GM18508 (cell line): ENCODE measurements around the gene SYNPO2.
"Not testable (repeated sequence)": the region's sequence is repeated elsewhere in the genome, so short reads cannot be mapped to it uniquely, and the experiment has no call there.

Experiments used
- ATAC-seq: cut with Tn5 transposase; IDR thresholded peaks from one replicate; pipeline ENCODE4 v1.9.1; 2021; ENCODE audit warnings: moderate number of reproducible peaks; ENCODE audit not compliant: insufficient read depth, unreplicated experiment

SYNPO2 gene

DNA sequence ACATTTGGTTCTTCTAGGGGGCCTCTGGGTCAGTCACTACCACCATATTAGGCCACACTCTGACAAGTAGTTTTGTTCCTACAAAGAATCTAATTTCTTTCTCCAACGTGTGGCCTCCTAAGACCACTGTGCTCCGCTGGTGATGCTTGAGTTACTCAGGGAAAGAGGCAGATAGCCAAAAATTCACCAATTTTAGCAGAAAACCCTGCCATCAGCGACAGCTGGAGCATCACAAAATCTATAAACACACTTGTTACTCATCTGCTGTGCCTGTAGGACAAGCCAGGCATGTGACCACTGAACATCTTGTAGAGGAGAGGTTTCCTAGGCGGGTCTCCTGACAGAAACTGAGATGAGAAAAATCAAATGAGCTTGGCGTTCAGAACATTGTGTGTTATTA lies 105.4 kb downstream of the SYNPO2 start:
- no peak for ATAC-seq

DNA sequence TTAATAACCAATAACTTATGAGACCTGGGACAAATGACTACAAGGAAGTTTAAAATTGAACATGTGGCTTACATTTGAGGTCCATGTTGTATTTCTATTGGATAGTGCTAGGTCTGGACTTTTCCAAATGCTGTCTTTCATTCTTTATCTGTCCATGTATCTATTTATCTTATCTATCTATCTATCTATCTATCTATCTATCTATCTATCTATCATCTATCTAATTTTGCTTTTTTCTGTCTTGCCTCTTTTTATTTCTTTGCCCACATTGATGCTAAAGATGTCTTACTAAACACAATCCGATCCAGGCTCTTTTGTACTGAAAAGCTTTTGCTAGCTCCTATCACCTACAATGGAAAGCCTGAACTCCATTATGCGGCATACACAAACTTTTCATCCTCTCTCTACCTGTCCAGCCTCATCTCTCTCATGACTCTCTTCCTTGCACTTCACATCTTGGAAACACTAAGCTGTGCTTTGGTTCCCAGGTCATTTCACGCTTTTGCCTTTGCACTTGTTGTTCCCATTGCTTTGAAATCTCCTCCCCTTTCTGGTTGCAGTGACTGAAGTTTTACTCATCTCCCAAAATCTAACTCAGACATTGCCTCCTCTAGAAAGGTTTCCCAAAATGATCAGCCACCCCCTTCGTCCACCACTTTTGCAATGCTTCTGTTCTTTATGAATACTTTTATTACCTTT lies 107.2 kb downstream of the SYNPO2 start:
- ATAC-seq, result no peak

DNA sequence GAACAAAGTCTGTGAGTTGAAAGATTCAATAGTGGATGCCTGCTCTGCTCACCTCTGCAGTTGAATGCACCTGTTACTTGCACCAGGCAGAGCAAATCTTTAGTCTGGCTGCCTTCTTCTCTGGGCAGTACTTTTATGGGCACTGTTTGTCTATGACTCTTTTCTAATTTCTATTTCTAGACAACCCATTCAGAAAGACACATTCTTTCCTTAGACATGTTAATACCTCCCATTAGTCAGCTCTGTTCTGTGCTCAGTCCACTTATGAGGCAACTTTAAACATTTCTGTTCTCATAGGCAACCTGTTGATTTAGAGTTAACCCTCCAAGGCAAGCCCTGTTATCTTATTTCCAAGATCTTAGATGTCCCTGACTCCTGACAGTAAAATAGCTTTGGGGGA lies 108.9 kb downstream of the SYNPO2 start:
- ATAC-seq, result no peak

DNA sequence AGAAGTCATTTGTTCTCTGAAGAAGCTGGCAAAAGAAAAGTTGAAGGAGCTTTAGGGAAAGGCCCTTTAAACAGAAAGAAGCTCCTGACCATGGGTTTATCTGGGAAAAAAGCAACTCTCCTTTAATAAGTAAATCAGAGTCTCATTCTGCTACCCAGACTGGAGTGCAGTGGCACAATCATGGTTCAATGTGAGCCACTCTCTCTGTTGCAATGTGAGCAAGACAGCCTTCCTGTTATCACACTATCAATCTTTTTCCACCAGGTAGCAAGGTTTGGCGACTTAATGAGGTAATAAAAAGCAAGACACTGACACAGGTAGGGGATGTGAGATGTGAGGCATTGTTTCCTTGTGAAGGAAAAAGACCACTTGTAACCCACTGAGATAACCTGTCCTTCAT lies 111.3 kb downstream of the SYNPO2 start:
- no peak for ATAC-seq

DNA sequence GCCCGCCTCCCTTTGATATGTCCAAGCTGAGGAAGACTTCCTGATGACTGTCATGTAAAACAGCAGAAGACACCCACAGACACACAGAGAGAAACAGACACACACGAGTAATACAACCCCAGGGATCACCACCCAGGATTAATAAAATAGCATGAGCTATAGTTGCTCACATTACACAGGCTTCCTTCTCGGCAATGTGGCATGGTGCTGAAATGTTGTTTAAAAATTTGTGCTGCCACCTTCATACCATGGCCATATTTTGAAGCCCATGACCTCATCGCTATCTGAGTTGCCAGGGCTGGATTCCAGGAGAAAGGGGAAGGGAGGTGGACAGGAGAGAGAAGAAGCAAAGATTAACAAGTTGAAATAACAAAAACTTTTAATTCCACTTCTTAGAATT lies 111.7 kb downstream of the SYNPO2 start:
- no peak for ATAC-seq

DNA sequence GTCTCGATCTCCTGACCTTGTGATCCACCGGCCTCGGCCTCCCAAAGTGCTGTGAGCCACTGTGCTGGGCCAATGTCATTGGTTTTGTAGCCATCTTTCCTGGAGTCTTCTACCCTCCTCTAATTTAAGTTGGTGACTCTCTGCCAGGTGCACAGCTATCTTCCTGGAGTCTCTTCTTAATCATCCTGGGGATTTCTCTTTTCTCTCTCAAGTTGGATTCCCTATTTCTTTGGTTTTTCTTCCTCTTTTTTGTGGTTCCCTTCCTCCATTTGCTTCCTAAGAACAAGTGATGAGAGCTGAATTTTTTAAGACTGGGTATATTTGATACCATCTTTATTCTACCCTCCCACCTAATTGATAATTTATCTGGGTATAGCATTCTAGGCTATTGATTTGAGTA lies 113.8 kb downstream of the SYNPO2 start:
- no peak for ATAC-seq

DNA sequence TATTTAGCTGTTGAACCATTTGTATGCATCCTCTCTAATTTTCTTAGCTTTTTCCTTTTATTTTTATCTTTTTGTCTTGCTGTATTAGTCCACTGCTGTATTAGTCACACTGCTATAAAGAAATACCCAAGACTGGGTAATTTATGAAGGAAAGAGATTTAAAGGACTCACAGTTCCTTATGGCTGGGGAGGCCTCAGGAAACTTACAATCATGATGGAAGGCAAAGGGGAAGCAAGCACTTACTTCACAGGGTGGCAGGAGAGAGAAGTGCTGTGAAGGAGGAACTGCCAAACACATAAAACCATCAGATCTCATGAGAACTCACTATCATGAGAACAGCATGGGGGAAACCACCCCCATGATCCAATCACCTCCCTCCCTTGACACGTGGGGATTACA lies 114.3 kb downstream of the SYNPO2 start:
- ATAC-seq, result not testable (repeated sequence)

DNA sequence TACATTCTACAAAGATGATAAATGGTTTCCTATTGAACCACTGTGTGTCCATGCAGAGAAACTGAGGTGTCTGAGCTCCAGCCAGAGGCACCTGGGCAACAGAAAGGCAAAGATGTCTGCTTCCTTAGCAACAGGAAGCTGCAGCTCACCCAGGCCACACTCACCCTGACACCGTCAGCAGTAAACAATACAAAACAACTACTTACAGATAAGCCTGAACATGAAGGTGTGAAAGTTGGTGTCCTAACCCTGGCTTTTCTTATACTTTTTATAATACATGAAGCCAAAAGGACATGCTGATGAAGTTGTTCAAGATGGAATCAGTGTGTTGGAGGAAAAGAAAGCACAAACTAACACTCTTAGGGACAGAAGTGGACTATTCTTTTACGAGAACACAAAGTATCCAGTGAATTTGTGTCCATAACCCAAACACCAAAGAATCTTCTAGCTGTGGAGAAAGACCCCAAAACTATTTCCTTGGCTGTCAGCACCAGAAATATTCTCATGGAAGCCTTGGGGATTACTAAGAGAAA lies 117.3 kb downstream of the SYNPO2 start:
- ATAC-seq, result no peak

DNA sequence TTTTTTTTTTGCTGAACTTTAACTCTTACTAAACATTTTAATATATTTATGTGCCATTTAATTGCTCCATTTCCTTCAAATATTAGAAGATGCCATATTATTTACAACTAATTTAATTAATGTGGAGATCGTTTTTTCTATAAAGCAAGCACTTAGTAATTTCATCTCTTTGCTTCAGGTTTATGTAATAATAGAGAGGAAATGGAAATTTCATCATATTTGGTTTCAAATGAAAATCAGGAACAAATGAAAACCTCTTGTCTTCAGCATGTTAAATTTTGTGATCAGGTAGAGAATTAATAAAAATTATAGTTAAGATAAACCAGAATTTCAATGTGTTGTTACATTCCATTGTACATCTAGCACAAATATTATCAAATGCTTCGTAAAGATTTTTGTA lies 120.1 kb downstream of the SYNPO2 start:
- ATAC-seq, result no peak

DNA sequence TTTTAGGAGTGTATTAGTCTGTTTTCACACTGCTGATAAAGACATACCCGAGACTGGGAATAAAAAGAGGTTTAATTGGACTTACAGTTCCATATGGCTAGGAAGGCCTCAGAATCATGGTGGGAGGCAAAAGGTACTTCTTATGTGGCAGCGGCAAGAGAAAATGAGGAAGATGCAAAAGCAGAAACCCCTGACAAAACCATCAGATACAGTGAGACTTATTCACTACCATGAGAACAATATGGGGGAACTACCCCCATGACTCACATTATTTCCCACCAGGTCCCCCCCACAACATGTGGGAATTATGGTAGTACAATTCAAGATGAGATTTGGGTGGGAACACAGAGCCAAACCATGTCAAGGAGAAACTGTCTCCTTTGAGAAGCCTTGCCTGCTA lies 121.6 kb downstream of the SYNPO2 start:
- ATAC-seq, result not testable (repeated sequence)

DNA sequence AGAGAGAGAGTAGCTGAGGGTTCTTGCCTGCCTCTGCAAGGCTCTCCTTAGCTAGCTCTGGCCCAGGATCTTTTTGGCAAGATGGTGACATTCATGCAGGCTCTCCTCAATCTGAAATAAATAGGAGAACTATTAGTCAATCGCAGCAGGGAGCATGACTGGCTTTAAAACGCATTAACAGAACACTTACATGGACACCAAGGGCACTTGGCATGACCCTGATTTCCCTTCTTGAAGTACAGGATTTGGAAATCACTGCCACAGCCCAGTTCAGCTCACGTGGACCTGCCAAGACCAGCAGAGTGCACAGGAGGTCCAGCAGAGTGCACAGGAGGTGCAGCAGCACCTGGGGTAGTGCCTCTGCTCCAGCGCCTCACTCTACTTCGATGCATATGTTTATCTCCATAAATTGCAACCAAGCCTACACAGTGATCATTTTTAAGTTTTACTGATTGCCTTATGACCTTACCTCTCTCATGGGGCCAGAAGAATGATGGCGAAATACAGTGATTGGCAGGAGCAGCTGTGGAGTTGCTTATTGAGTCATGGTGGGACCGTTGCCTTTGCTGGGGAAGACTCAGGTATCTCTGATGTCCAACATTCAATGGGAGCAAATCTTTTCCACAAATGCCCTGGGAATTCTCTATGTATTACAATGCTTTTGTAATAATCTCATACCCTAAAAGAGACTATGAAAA lies 122.4 kb downstream of the SYNPO2 start:
- ATAC-seq, result no peak

DNA sequence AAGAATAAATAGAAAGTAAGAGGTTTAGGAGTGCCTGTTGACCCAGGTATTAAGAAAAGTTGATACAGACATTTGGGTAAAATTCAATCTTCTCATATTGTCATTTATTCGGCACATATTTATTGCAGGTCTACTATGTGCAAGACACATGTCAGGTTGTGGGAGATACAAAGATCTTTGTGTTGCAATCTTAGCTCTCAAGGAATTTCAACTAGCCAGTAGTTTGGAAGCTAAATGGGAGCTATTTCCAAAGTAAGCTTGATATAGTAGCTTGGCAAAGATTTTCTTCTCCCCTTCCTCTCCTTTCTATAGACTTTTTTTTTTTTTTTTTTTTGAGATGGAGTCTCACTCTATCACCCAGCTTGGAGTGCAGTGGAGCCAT lies 122.9 kb downstream of the SYNPO2 start:
- ATAC-seq, result no peak

DNA sequence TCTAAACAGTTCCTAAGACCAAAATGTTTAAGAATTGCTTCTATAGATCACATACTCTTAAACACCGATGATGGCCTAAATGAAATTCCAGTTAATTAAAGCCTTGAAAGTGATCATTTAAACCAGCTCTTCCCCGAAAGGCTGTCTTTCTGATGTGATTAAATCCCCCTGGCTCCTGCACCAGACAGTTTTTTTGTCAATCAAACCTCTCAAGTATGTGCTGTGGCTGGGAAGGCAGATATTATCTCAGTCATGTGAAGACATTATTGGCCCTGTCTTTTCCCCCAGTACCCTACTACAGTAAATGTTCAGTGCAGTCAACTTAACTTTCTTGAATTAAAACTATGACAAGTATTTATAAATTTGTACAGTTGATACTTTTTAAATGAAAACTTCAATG lies 126.0 kb downstream of the SYNPO2 start:
- ATAC-seq, result no peak

DNA sequence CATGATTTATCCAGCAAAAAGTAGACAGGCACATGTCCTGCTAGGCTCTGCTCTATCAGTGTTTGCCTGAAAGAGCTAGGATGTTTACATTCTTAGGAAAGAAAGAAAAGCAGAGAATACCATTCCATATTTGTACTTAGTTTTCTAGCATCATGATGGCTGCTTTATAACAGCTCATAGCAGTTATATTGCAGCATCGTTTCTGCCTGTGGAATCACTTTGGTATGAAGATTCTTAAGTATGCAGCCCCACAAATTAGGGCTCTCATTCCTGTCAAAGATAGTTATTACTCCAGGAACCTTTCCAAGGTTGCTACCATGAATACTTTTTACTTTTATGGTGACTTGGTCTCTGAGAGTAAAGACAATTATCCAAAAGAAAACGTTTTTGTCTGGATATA lies 128.0 kb downstream of the SYNPO2 start:
- ATAC-seq, result no peak

DNA sequence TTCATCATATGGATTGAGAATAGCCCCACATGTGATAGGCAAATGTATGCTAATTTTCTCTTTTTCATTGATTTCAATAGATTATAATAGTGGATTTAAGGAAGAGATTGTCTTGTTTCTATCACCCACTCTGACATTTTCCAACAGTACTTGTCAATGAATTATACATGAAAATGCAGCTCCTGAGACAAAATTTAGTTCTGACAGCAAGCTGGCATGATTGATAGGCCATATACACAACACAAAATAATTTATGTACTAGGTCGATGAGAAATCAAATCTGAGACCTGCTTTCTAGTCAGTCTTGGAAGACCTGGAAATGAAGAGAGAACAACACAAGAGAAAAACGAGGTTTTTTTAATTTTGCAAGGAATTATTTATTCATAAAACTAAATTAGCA lies 129.0 kb downstream of the SYNPO2 start:
- no peak for ATAC-seq

DNA sequence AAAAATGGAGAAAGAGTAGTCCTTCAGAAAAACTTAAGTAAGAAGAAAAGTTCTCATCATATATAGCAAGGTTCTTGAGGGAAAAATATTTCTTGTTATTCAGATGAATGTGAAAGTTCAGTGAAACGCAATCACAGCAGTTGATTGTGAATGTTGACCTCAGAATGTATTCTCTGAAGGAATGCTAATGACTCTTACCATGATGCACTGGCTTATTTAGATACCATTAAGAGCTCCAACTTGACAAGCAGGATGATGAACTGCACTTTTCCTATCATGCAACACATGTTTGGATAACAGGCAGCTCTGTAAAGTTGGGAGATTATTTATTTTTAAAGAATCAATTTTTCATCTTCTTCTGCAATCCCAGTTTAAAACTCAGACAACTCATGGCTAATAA lies 131.5 kb downstream of the SYNPO2 start:
- no peak for ATAC-seq

DNA sequence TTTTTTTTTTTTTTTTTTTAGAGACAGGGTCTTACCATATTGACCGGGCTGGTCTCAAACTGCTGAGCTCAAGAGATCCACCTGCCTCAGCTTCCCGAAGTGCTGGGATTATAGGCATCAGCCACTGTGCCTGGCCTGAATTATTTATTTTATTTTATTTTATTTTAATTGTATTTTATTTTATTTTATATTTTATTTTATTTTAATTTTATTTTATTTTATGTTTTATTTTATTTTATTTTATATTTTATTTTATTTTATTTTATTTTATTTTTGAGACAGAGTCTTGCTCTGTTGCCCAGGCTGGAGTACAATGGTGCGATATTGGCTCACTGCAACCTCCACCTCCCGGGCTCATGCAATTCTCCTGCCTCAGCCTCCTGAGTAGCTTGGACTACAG lies 133.9 kb downstream of the SYNPO2 start:
- not testable (repeated sequence) for ATAC-seq

DNA sequence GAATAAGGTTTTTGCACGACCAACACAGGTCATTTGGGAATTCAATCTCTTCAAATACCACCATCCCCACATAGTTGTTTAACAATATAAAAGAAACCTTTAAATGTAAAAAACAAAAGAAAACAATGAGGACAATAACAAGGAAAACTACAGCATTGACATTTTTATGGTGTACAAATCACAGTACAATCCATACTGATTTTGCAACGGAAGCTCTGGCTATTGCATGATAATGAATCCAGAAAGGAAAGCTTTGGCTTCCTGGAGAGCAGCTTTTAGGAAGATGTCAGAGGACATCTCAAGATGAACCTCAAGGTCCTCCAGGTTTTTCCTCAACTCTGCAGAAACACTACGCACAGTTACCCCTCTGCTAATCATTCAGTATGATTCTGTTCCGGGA lies 135.4 kb downstream of the SYNPO2 start:
- ATAC-seq, result no peak

DNA sequence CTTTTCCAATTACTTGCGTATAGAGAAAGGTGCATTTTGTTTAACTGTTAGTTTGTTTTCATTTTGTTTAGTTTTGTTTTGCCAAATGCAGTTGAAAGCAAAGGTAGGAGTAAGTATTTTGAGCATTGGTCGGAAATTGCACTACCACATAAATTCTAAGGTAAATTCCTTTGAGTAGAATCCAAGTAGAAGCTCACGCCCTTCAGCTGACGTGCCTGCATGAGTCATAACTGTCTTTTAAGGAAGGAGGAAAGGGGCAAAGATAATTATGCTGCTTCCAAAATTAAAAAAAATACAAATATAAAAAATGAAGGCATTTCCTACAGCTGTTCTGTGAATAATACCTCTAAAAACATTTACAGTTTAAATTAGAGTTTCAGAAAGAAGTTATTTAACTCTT lies 136.8 kb downstream of the SYNPO2 start:
- no peak for ATAC-seq

DNA sequence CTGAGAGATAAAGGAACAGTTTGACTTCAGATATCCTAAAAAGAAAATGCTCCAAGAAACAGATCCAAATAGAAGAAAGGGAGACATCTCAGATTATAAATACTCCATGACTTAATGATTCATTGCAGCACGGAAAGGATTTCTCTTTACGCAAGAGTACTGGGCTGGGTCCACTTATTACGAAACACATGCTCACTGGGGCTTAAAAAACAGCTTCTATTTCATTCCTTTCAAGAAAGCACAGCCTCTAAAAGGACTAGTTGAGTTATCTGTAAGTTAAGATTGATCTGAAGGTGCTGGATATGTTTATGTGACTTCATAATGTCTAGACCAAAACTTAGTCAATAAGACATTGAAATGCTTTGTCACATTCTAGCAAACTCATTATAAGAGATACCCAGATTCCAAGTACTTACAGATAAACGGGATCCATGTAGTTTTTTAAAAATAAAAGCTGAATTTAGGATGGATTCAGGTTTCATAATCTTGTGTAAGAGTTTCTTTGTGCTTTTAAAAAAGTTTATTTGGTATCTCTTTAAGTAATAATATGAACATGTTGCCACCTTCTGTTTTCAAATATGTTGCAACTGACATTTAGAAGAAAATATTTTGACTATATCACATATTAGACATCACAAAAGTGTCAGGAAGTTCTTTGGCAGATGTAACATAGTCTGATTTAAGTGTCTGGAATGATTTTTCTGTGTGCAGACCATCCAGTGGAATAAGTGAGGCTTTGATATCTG lies 137.4 kb downstream of the SYNPO2 start:
- ATAC-seq, result no peak
